Subcutaneous abdominal adipose tissue (tissue), 5 donors: Measurements from ENCODE around the gene SETBP1.

Source experiments
- H3K27ac ChIP-seq: one replicate; pipeline ENCODE4 v1.7.0; 2013; ENCODE audit warnings: low read depth, mild to moderate bottlenecking, inconsistent platforms, low read length, moderate library complexity
- H3K27me3 ChIP-seq, 5 donors: one replicate each; pipeline ENCODE4 v1.7.0; 2013; ENCODE audit warnings: low read length in 5 of 5, inconsistent platforms in 1 of 5; ENCODE audit not compliant: control insufficient read depth in 5 of 5, insufficient read depth in 4 of 5
- H3K36me3 ChIP-seq, 5 donors: one replicate each; pipeline ENCODE4 v1.7.0; 2013; ENCODE audit warnings: low read length in 5 of 5; ENCODE audit not compliant: control insufficient read depth in 5 of 5, insufficient read depth in 5 of 5
- H3K4me1 ChIP-seq, 5 donors: one replicate each; pipeline ENCODE4 v1.7.0; 2013; ENCODE audit warnings: low read length in 5 of 5, mild to moderate bottlenecking in 3 of 5, moderate library complexity in 1 of 5; ENCODE audit not compliant: control insufficient read depth in 5 of 5, insufficient read depth in 5 of 5
- H3K4me3 ChIP-seq, 5 donors: one replicate each; pipeline ENCODE4 v1.7.0; 2013; ENCODE audit warnings: low read length in 5 of 5, low read depth in 1 of 5
- H3K9ac ChIP-seq, 5 donors: one replicate each; pipeline ENCODE4 v1.7.0; 2013; ENCODE audit warnings: low read length in 5 of 5, mild to moderate bottlenecking in 4 of 5, moderate library complexity in 3 of 5
- H3K9me3 ChIP-seq, 5 donors: one replicate each; pipeline ENCODE4 v1.7.0; 2013; ENCODE audit warnings: low read length in 5 of 5; ENCODE audit not compliant: control insufficient read depth in 5 of 5
- donor health status: healthy.
- donor health status: healthy.
- donor health status: healthy.
- donor health status: healthy.
- donor health status: healthy.

Gene SETBP1

GRCh38 chr18:44840058-44840790 lies 159.5 kb downstream of the SETBP1 start:
- peaks cover 2 to 21% (median 18%) of the 10 kb centered on the region in 5 donors for H3K4me1 ChIP-seq
- H3K9ac ChIP-seq = no peak overlapping the region
- H3K27ac ChIP-seq = no peak overlapping the region
- no peaks in the 10 kb centered on the region for H3K27me3 ChIP-seq
- no peaks in the 10 kb centered on the region for H3K36me3 ChIP-seq
- no peaks in the 10 kb centered on the region for H3K9me3 ChIP-seq
- no peak overlapping the region for H3K4me3 ChIP-seq

GRCh38 chr18:44841221-44841620 lies 160.5 kb downstream of the SETBP1 start:
- Histone ChIP-seq H3K27me3 (no peaks in the 10 kb centered on the region), H3K4me3 (no peak overlapping the region), H3K4me1 (peaks cover 2 to 16% (median 11%) of the 10 kb centered on the region in 5 donors), H3K36me3 (no peaks in the 10 kb centered on the region), H3K9me3 (no peaks in the 10 kb centered on the region), H3K27ac (no peak overlapping the region), H3K9ac (no peak overlapping the region)

- Histone ChIP-seq H3K36me3 (no peaks in the 10 kb centered on the region), H3K27ac (no peak overlapping the region), H3K9me3 (no peaks in the 10 kb centered on the region), H3K4me3 (no peak overlapping the region), H3K4me1 (peaks cover 2 to 16% (median 9%) of the 10 kb centered on the region in 5 donors), H3K27me3 (no peaks in the 10 kb centered on the region), H3K9ac (no peak overlapping the region)
Observed at GRCh38 chr18:44841752-44842587, 161.3 kb downstream of the SETBP1 start.

GRCh38 chr18:44842588-44843412 lies 162.1 kb downstream of the SETBP1 start:
- Histone ChIP-seq H3K9ac (no peak overlapping the region), H3K4me1 (peaks cover 2 to 16% (median 9%) of the 10 kb centered on the region in 5 donors), H3K27ac (no peak overlapping the region), H3K36me3 (no peaks in the 10 kb centered on the region), H3K4me3 (no peak overlapping the region), H3K9me3 (no peaks in the 10 kb centered on the region), H3K27me3 (no peaks in the 10 kb centered on the region)

- peaks cover 0 to 17% (median 9%) of the 10 kb centered on the region in 5 donors for H3K4me1 ChIP-seq
- H3K27me3 ChIP-seq = no peaks in the 10 kb centered on the region
- H3K4me3 ChIP-seq = no peak overlapping the region
- no peaks in the 10 kb centered on the region for H3K36me3 ChIP-seq
- no peak overlapping the region for H3K27ac ChIP-seq
- no peaks in the 10 kb centered on the region for H3K9me3 ChIP-seq
- H3K9ac ChIP-seq = no peak overlapping the region
Observed at GRCh38 chr18:44844486-44844885, 163.8 kb downstream of the SETBP1 start.

- Histone ChIP-seq H3K9me3 (no peaks in the 10 kb centered on the region), H3K4me1 (peaks cover 0 to 14% (median 7%) of the 10 kb centered on the region in 5 donors), H3K27ac (no peak overlapping the region), H3K36me3 (no peaks in the 10 kb centered on the region), H3K4me3 (no peak overlapping the region), H3K9ac (no peak overlapping the region), H3K27me3 (no peaks in the 10 kb centered on the region)
Observed at GRCh38 chr18:44846450-44846849, 165.8 kb downstream of the SETBP1 start.

GRCh38 chr18:44848644-44849335 lies 168.1 kb downstream of the SETBP1 start:
- no peaks in the 10 kb centered on the region for H3K36me3 ChIP-seq
- H3K9me3 ChIP-seq = no peaks in the 10 kb centered on the region
- H3K9ac ChIP-seq = no peak overlapping the region
- peaks cover 0 to 17% (median 7%) of the 10 kb centered on the region in 5 donors for H3K4me1 ChIP-seq
- no peak overlapping the region for H3K4me3 ChIP-seq
- H3K27ac ChIP-seq = no peak overlapping the region
- no peaks in the 10 kb centered on the region for H3K27me3 ChIP-seq

- no peaks in the 10 kb centered on the region for H3K36me3 ChIP-seq
- H3K4me1 ChIP-seq = peaks cover 0 to 17% (median 7%) of the 10 kb centered on the region in 5 donors
- no peaks in the 10 kb centered on the region for H3K27me3 ChIP-seq
- H3K27ac ChIP-seq = no peak overlapping the region
- H3K4me3 ChIP-seq = no peak overlapping the region
- no peaks in the 10 kb centered on the region for H3K9me3 ChIP-seq
- no peak overlapping the region for H3K9ac ChIP-seq
Observed at GRCh38 chr18:44849361-44849760, 168.7 kb downstream of the SETBP1 start.

GRCh38 chr18:44850001-44850400 lies 169.3 kb downstream of the SETBP1 start:
- H3K4me3 ChIP-seq = no peak overlapping the region
- no peaks in the 10 kb centered on the region for H3K9me3 ChIP-seq
- H3K9ac ChIP-seq = no peak overlapping the region
- H3K27me3 ChIP-seq = no peaks in the 10 kb centered on the region
- peaks cover 0 to 15% (median 7%) of the 10 kb centered on the region in 5 donors for H3K4me1 ChIP-seq
- no peaks in the 10 kb centered on the region for H3K36me3 ChIP-seq
- no peak overlapping the region for H3K27ac ChIP-seq
